22Rv1 (cell line): ENCODE measurements around the gene VWA8.

Experiments
- ZFX ChIP-seq: fragments of 450-650 bp; IDR thresholded peaks from 2 replicates; pipeline ENCODE4 v1.6.1; 2017; ENCODE audit warnings: antibody characterized with exemption, borderline replicate concordance
- TF ChIP-seq, protein P1 (sequence below): fragments of 450-650 bp; IDR thresholded peaks from 2 replicates; pipeline ENCODE4 v1.5.1; 2017; ENCODE audit warnings: mild to moderate bottlenecking

DNA sequence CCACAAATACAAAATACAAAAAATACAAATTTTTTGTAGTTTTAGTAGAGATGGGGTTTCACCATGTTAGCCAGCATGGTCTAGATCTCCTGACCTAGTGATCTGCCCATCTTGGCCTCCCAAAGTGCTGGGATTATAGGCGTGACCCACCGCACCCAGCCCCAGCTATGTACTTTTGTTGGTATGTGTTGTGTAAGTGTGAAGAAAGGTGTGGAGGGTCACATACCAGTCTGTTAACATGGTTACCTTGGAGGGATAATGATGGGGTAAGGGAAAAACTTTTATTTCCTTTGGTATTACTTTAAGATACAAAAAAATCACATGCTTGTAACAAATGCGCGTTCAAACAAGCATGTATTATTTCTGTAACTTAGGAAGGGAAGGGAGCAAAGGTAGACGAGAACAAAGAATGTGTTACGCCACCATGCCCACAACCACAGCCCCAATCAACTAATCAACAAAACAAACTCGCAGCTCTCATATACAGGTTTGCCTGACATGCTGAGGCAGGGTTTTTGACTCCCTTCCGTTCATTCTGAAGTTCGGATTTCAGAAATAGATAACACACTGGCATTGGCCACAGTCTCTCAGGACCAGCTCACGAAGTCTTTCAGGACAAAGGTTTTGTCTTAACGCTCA lies 13.5 kb upstream of the VWA8 start:
- TF ChIP-seq, protein P1, sequence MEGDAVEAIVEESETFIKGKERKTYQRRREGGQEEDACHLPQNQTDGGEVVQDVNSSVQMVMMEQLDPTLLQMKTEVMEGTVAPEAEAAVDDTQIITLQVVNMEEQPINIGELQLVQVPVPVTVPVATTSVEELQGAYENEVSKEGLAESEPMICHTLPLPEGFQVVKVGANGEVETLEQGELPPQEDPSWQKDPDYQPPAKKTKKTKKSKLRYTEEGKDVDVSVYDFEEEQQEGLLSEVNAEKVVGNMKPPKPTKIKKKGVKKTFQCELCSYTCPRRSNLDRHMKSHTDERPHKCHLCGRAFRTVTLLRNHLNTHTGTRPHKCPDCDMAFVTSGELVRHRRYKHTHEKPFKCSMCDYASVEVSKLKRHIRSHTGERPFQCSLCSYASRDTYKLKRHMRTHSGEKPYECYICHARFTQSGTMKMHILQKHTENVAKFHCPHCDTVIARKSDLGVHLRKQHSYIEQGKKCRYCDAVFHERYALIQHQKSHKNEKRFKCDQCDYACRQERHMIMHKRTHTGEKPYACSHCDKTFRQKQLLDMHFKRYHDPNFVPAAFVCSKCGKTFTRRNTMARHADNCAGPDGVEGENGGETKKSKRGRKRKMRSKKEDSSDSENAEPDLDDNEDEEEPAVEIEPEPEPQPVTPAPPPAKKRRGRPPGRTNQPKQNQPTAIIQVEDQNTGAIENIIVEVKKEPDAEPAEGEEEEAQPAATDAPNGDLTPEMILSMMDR: no peak
- TF ChIP-seq ZFX: no peak
